ENCODE results near the gene PCAT7. TPM values are rescaled to one million over a fixed set of nuclear protein-coding genes. Genes with fewer than 3 reads are reported as not detected.

Gene PCAT7
- total RNA-seq, 1 donor from 2014 or later = 1.3 TPM

DNA sequence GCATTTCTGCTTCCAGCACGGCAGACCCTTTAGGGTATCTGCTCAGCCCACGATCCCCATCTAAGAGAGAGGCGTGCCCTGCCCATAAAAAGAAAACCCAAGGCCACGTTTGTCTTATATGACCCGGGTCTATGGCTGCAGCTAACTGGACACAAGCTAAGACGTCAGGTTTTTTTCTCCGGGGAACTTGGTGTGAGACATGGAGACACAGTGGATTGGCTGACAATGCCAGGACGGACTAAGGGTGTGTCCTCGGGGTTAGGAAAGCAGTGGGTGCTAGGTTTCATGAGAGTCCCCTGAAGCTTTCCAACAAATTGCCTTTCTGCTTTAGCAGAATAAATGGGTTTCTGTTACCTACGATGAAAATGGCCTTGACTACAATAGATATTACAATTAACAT is 45.8 kb downstream of the PCAT7 start:
- Mint-ChIP-seq H3K27ac (ENCODE audit: unreplicated experiment) (no peak overlapping the region), H3K36me3 (ENCODE audit: low read depth, unreplicated experiment) (no peaks in the 10 kb centered on the region), H3K4me1 (ENCODE audit: unreplicated experiment) (peaks cover 6% of the 10 kb centered on the region), H3K9me3 (ENCODE audit: unreplicated experiment) (no peaks in the 10 kb centered on the region), H3K4me3 (ENCODE audit: unreplicated experiment) (no peak overlapping the region), H3K27me3 (ENCODE audit: unreplicated experiment) (peaks cover 3% of the 10 kb centered on the region)
- TF ChIP-seq, protein P1, sequence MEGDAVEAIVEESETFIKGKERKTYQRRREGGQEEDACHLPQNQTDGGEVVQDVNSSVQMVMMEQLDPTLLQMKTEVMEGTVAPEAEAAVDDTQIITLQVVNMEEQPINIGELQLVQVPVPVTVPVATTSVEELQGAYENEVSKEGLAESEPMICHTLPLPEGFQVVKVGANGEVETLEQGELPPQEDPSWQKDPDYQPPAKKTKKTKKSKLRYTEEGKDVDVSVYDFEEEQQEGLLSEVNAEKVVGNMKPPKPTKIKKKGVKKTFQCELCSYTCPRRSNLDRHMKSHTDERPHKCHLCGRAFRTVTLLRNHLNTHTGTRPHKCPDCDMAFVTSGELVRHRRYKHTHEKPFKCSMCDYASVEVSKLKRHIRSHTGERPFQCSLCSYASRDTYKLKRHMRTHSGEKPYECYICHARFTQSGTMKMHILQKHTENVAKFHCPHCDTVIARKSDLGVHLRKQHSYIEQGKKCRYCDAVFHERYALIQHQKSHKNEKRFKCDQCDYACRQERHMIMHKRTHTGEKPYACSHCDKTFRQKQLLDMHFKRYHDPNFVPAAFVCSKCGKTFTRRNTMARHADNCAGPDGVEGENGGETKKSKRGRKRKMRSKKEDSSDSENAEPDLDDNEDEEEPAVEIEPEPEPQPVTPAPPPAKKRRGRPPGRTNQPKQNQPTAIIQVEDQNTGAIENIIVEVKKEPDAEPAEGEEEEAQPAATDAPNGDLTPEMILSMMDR (IDR thresholded peaks at IDR 0.05; ENCODE audit: unreplicated experiment) = no peak
- no peak for DNase-seq (ENCODE audit: low spot score)

DNA sequence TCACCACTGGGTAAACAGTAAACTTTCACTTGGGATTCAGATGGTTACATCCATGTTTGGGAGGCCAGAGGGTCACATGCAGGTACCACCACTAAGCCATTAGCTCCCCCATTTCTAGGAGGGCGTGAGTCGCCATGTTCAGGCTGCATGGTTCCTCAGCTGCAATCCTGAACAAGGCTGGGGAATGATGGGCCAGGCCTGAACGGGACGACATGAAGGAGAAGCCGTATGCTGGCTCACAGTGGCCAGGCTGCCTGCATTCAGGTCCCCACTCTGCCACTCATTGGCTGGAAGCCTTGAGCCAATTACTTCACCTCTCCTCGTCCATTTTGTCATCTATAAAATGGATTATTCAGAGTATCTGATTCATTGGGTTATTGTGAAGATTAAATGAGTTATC is 47.8 kb downstream of the PCAT7 start:
- Mint-ChIP-seq H3K4me3 (ENCODE audit: unreplicated experiment) (no peak overlapping the region), H3K9me3 (ENCODE audit: unreplicated experiment) (no peaks in the 10 kb centered on the region), H3K4me1 (ENCODE audit: unreplicated experiment) (peaks cover 6% of the 10 kb centered on the region), H3K27me3 (ENCODE audit: unreplicated experiment) (peaks cover 8% of the 10 kb centered on the region), H3K27ac (ENCODE audit: unreplicated experiment) (no peak overlapping the region), H3K36me3 (ENCODE audit: low read depth, unreplicated experiment) (no peaks in the 10 kb centered on the region)
- DNase-seq (ENCODE audit: low spot score) = no peak
- TF ChIP-seq, protein P1 (IDR thresholded peaks at IDR 0.05; ENCODE audit: unreplicated experiment) = no peak

- Mint-ChIP-seq H3K9me3 (ENCODE audit: unreplicated experiment) (no peaks in the 10 kb centered on the region), H3K4me1 (ENCODE audit: unreplicated experiment) (peaks cover 10% of the 10 kb centered on the region), H3K4me3 (ENCODE audit: unreplicated experiment) (no peak overlapping the region), H3K36me3 (ENCODE audit: low read depth, unreplicated experiment) (no peaks in the 10 kb centered on the region), H3K27me3 (ENCODE audit: unreplicated experiment) (peaks cover 8% of the 10 kb centered on the region), H3K27ac (ENCODE audit: unreplicated experiment) (no peak overlapping the region)
- DNase-seq (ENCODE audit: low spot score) = peak; percentile 78
- TF ChIP-seq, protein P1 (IDR thresholded peaks at IDR 0.05; ENCODE audit: unreplicated experiment) = peak; percentile 63
Observed at GRCh38 chr9:94603259-94604160, 48.6 kb downstream of the PCAT7 start.

DNA sequence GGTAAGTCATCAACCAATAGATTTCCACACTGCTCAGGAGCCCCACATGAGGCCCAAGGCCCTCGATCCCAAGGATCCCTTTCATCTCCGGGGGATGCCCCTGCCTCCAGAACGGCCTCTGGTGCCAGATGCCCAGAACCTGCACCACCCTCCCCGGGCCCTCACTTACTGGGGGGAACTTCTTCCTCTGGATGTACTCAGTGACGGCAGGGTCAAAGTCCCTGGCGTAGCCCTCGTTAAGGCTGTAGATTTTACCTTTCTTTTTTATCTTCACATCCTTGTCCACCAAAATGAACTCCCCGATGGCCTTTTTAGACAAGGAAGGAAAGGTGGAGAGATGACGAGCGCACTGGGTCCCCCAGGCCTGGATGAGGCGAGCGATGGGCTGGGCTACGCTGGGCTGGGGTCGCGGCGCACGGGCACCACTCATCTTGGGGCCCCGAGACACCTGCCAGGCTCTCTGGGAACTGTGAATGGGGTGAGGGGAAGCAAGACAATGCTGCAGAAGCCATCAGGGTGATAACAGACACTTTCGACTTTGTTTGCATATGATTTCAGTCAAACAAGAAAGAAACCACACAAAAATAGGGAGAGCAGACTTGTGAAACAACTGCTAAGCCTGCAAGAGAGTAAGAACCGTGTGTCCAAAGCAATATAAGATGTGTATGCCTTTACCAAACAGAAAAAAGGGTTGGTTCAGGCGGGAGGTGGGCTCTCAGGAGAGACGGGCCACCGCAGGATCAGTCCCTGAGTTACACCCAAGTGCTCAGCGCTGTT is 52.0 kb downstream of the PCAT7 start:
- Mint-ChIP-seq H3K36me3 (ENCODE audit: low read depth, unreplicated experiment) (no peaks in the 10 kb centered on the region), H3K4me1 (ENCODE audit: unreplicated experiment) (peaks cover 10% of the 10 kb centered on the region), H3K4me3 (ENCODE audit: unreplicated experiment) (no peak overlapping the region), H3K9me3 (ENCODE audit: unreplicated experiment) (no peaks in the 10 kb centered on the region), H3K27me3 (ENCODE audit: unreplicated experiment) (peaks cover 12% of the 10 kb centered on the region), H3K27ac (ENCODE audit: unreplicated experiment) (no peak overlapping the region)
- TF ChIP-seq, protein P1 (IDR thresholded peaks at IDR 0.05; ENCODE audit: unreplicated experiment) = no peak
- DNase-seq (ENCODE audit: low spot score) = no peak

- peaks cover 12% of the 10 kb centered on the region for H3K27me3 Mint-ChIP-seq (ENCODE audit: unreplicated experiment)
- TF ChIP-seq, protein P1 (IDR thresholded peaks at IDR 0.05; ENCODE audit: unreplicated experiment) = no peak
- H3K4me1 Mint-ChIP-seq (ENCODE audit: unreplicated experiment) = peaks cover 10% of the 10 kb centered on the region
- no peak overlapping the region for H3K27ac Mint-ChIP-seq (ENCODE audit: unreplicated experiment)
- no peak for DNase-seq (ENCODE audit: low spot score)
- H3K4me3 Mint-ChIP-seq (ENCODE audit: unreplicated experiment) = no peak overlapping the region
- H3K36me3 Mint-ChIP-seq (ENCODE audit: low read depth, unreplicated experiment) = no peaks in the 10 kb centered on the region
- no peaks in the 10 kb centered on the region for H3K9me3 Mint-ChIP-seq (ENCODE audit: unreplicated experiment)
Observed at GRCh38 chr9:94607423-94607691, 52.5 kb downstream of the PCAT7 start.
